Activated CD8-positive, alpha-beta T cell treated with anti-CD3 and anti-CD28 coated beads for 36 hours (primary cell): ENCODE measurements around the gene MCL1. TPM values are rescaled to one million over a fixed set of nuclear protein-coding genes. Genes with fewer than 3 reads are reported as not detected.

Source experiments
- ATAC-seq: fragments of 200-7000 bp; cut with Tn5 transposase; one replicate; pipeline ENCODE4 v1.10.0; 2021; ENCODE audit warnings: mild to moderate bottlenecking, moderate library complexity
- CTCF ChIA-PET: fragments of 350-600 bp; sonication (Branson Sonifier 250); formaldehyde crosslinking; loops from one replicate; lab custom pipeline; 2021; ENCODE audit warnings: antibody characterized with exemption; lab: Charles Lee
- POLR2A ChIA-PET: fragments of 350-600 bp; sonication (Branson Sonifier 250); formaldehyde crosslinking; loops from one replicate; lab custom pipeline; 2021; ENCODE audit warnings: antibody characterized with exemption; lab: Charles Lee
- DNase-seq: peaks from one replicate; pipeline ENCODE4 v3.0.0-alpha.2; 2020
- H3K27ac Mint-ChIP-seq: one replicate; pipeline ENCODE4 v1.8.0; 2021; ENCODE audit warnings: mild to moderate bottlenecking, mixed read lengths
- H3K27me3 Mint-ChIP-seq: one replicate; pipeline ENCODE4 v1.8.0; 2021; ENCODE audit warnings: mixed read lengths
- H3K36me3 Mint-ChIP-seq: one replicate; pipeline ENCODE4 v1.8.0; 2021; ENCODE audit warnings: low read depth, mixed read lengths
- H3K4me1 Mint-ChIP-seq: one replicate; pipeline ENCODE4 v1.8.0; 2021; ENCODE audit warnings: low read depth, mixed read lengths
- H3K4me3 Mint-ChIP-seq: one replicate; pipeline ENCODE4 v1.8.0; 2021; ENCODE audit warnings: mild to moderate bottlenecking, moderate library complexity, mixed read lengths
- H3K9me3 Mint-ChIP-seq: one replicate; pipeline ENCODE4 v1.8.0; 2021; ENCODE audit warnings: mixed read lengths
- CTCF ChIP-seq: fragments of 200-600 bp; IDR thresholded peaks from one replicate; pipeline ENCODE4 v1.8.0; 2022; ENCODE audit warnings: antibody characterized with exemption, mild to moderate bottlenecking
- intact Hi-C: fragments of 100-400 bp; cut with micrococcal nuclease; formaldehyde crosslinking; loops from one replicate; pipeline ENCODE4 v1.10.0; 2022
- total RNA-seq, 2 experiments: library from RNA; stranded (reverse); gene quantifications; one replicate each; pipeline ENCODE4 v1.2.3, GENCODE V29; 2021

Gene MCL1
- total RNA-seq, 2 experiments from 2014 or later = 207 TPM

- Mint-ChIP-seq H3K4me3 (peak overlapping the region; percentile 88), H3K27ac (peak overlapping the region; percentile 99), H3K27me3 (no peaks in the 10 kb centered on the region), H3K4me1 (peaks cover 68% of the 10 kb centered on the region), H3K36me3 (peaks cover 9% of the 10 kb centered on the region), H3K9me3 (no peaks in the 10 kb centered on the region)
- peak; percentile 61 for DNase-seq
- ChIA-PET POLR2A (interaction anchor here (0.6 to 24.5 kb wide), 5 partner anchors 12 to 190 kb away, joined by 3 to 678 read pairs (median 5); partner anchors contain the start of genes ENSA, MCL1 and TARS2), CTCF (interaction anchor here (7.1 to 11.2 kb wide), 3 partner anchors 11 to 56 kb away, joined by 45 to 324 read pairs (median 237); partner anchors contain the start of genes ADAMTSL4, ENSA and MCL1)
- intact Hi-C loops = loop anchor here (10.0 kb wide), 1 partner anchor 130 kb away; the partner anchor contains the start of gene GOLPH3L
- no peak for TF ChIP-seq CTCF
- no peak for ATAC-seq
These were observed 15.1 kb downstream of the MCL1 start for GRCh38 chr1:150564051-150564991.

- no peaks in the 10 kb centered on the region for H3K27me3 Mint-ChIP-seq
- no peaks in the 10 kb centered on the region for H3K9me3 Mint-ChIP-seq
- peak overlapping the region; percentile 99 for H3K27ac Mint-ChIP-seq
- peaks cover 6% of the 10 kb centered on the region for H3K36me3 Mint-ChIP-seq
- TF ChIP-seq CTCF = no peak
- peak overlapping the region; percentile 88 for H3K4me3 Mint-ChIP-seq
- DNase-seq = peak; percentile 64
- ChIA-PET CTCF (interaction anchor here (0.6 to 11.2 kb wide), 6 partner anchors 12 to 432 kb away, joined by 3 to 324 read pairs (median 24); partner anchors contain the start of genes ADAMTSL4, ENSA and MCL1), POLR2A (interaction anchor here (0.8 to 24.5 kb wide), 6 partner anchors 12 to 91 kb away, joined by 3 to 678 read pairs (median 6); partner anchors contain the start of genes ENSA, MCL1 and TARS2)
- peaks cover 62% of the 10 kb centered on the region for H3K4me1 Mint-ChIP-seq
- intact Hi-C loops = loop anchor here (2.0 to 10.0 kb wide), 4 partner anchors 15 to 131 kb away; partner anchors contain the start of genes ENSA, GOLPH3L and MCL1
- ATAC-seq = peak; percentile 34
These were observed 15.9 kb downstream of the MCL1 start for GRCh38 chr1:150563340-150564038.

GRCh38 chr1:150562446-150563339, 16.7 kb downstream of the MCL1 start:
- H3K9me3 Mint-ChIP-seq = no peaks in the 10 kb centered on the region
- H3K27ac Mint-ChIP-seq = peak overlapping the region; percentile 99
- H3K4me3 Mint-ChIP-seq = peak overlapping the region; percentile 88
- no peaks in the 10 kb centered on the region for H3K27me3 Mint-ChIP-seq
- CTCF ChIA-PET = interaction anchor here (0.6 to 11.2 kb wide), 7 partner anchors 12 to 433 kb away, joined by 3 to 324 read pairs (median 5); partner anchors contain the start of genes ADAMTSL4, ENSA and MCL1
- peaks cover 54% of the 10 kb centered on the region for H3K4me1 Mint-ChIP-seq
- intact Hi-C loops = loop anchor here (2.0 to 10.0 kb wide), 4 partner anchors 16 to 132 kb away; partner anchors contain the start of genes ENSA, GOLPH3L and MCL1
- ATAC-seq (peak; percentile 40), DNase-seq (peak; percentile 97)
- POLR2A ChIA-PET = interaction anchor here (0.8 to 24.5 kb wide), 10 partner anchors 11 to 415 kb away, joined by 3 to 678 read pairs (median 4); partner anchors contain the start of genes ENSA, MCL1 and TARS2
- peaks cover 6% of the 10 kb centered on the region for H3K36me3 Mint-ChIP-seq
- no peak for TF ChIP-seq CTCF

- TF ChIP-seq CTCF = no peak
- Mint-ChIP-seq H3K27ac (peak overlapping the region; percentile 99), H3K4me3 (peak overlapping the region; percentile 88), H3K4me1 (peaks cover 47% of the 10 kb centered on the region), H3K9me3 (no peaks in the 10 kb centered on the region), H3K36me3 (peaks cover 2% of the 10 kb centered on the region), H3K27me3 (no peaks in the 10 kb centered on the region)
- CTCF ChIA-PET = interaction anchor here (1.0 to 11.2 kb wide), 6 partner anchors 12 to 417 kb away, joined by 5 to 324 read pairs (median 33); partner anchors contain the start of genes ADAMTSL4, CTSS, ENSA and FALEC
- peak; percentile 48 for ATAC-seq
- intact Hi-C loops = loop anchor here (2.0 to 10.0 kb wide), 4 partner anchors 17 to 133 kb away; partner anchors contain the start of genes ENSA, GOLPH3L and MCL1
- DNase-seq = peak; percentile 94
- POLR2A ChIA-PET = interaction anchor here (1.0 to 24.5 kb wide), 11 partner anchors 10 to 416 kb away, joined by 3 to 678 read pairs (median 4); partner anchors contain the start of genes ENSA, GOLPH3L, MCL1 and TARS2
These were observed 17.4 kb downstream of the MCL1 start for GRCh38 chr1:150561974-150562445.
